ENCODE measurements around the gene FOXJ1.

The FOXJ1 gene

DNA sequence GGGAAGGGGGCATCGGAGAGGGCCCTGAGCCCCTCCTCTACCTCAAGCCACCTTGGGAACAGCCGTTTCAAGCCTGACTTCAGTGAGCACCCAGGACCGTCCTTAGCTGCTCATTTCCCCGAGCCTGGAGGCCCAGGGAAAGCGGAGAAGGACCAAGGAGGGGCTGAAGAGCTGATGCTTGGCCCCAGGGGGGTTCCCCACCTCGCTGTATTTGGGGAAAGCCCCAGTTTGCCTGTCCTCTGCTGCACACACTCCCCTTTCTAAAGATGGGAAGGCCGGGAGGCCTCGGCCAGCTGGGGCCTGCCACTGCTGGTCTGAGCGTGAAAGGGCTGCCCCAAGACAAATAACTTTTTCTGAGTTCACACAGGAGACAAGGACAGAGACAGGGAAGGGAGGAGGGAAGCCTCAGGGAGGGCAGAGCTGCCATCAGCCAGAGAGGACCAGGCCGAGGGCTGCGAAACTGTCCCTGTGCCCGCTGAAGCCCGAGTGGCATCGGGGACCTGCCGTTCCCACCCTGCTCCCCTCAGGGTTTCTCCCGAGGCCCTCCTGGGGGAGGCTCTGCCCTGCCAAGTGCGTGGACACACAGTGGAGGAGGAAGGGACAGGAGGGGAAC lies 50.4 kb downstream of the FOXJ1 start:
- no peaks in the 10 kb centered on the region for H3K27me3 ChIP-seq (ENCODE audit: insufficient read depth, poor library complexity, severe bottlenecking)
- no peak for DNase-seq (ENCODE audit: low read depth in 1 of 2, low spot score in 1 of 2)
- no peak overlapping the region for H3K4me3 ChIP-seq (replicated peaks; ENCODE audit: insufficient read depth, low read length)
- TF ChIP-seq, protein P1, sequence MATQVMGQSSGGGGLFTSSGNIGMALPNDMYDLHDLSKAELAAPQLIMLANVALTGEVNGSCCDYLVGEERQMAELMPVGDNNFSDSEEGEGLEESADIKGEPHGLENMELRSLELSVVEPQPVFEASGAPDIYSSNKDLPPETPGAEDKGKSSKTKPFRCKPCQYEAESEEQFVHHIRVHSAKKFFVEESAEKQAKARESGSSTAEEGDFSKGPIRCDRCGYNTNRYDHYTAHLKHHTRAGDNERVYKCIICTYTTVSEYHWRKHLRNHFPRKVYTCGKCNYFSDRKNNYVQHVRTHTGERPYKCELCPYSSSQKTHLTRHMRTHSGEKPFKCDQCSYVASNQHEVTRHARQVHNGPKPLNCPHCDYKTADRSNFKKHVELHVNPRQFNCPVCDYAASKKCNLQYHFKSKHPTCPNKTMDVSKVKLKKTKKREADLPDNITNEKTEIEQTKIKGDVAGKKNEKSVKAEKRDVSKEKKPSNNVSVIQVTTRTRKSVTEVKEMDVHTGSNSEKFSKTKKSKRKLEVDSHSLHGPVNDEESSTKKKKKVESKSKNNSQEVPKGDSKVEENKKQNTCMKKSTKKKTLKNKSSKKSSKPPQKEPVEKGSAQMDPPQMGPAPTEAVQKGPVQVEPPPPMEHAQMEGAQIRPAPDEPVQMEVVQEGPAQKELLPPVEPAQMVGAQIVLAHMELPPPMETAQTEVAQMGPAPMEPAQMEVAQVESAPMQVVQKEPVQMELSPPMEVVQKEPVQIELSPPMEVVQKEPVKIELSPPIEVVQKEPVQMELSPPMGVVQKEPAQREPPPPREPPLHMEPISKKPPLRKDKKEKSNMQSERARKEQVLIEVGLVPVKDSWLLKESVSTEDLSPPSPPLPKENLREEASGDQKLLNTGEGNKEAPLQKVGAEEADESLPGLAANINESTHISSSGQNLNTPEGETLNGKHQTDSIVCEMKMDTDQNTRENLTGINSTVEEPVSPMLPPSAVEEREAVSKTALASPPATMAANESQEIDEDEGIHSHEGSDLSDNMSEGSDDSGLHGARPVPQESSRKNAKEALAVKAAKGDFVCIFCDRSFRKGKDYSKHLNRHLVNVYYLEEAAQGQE (IDR thresholded peaks at IDR 0.05; ENCODE audit: insufficient replicate concordance, low read depth), result no peak
- no peak for TF ChIP-seq SPI1 (IDR thresholded peaks at IDR 0.05; ENCODE audit: borderline replicate concordance, low read depth)
- no peak for TF ChIP-seq CTCF (IDR thresholded peaks at IDR 0.05; ENCODE audit: insufficient read depth, low read length)
- H3K27ac ChIP-seq (replicated peaks), result no peak overlapping the region

DNA sequence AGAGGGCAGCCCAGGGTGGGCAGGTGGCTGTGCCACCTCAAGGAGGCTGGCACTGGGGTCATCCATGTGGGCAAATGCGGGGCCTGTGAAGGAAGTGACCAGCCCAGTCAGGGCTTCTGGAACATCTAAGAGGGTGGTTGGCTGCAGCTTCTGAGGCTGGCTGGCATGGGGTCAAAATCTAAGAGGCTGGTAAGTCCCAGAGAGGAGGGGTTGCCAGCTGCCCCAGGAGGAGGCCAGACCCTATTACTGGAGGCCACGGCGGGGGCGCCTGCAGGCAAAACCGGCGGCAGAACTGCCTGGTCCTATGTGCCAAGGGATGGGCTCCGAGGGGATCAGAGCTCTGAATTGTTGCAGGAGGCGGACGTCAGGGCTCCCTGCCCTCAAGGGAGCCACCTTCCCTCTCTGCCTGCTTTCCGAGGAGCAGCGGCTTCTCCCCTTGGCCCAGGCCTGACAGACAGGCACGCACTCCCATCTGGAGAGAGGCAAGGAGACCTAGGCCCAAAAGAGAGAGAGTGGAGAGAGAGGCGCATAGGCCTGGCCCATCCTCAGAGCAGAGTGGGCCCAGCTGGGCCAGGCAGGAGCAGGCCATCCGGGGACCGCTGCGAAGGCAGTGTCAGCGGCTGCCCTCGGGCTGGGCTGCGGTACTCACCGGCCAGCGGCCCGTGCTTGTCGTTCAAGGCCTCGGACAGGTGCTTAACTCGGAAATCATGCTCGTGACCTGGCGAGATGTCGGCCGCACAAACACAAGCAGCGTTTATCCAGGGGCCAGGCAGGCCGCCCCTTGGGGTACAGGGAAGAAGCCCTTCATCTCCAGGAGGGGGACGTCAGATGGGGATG lies 51.1 kb downstream of the FOXJ1 start:
- DNase-seq (ENCODE audit: low read depth in 1 of 2, low spot score in 1 of 2), result no peak
- Histone ChIP-seq H3K27ac (replicated peaks) (no peak overlapping the region), H3K4me3 (replicated peaks; ENCODE audit: insufficient read depth, low read length) (no peak overlapping the region), H3K27me3 (ENCODE audit: insufficient read depth, poor library complexity, severe bottlenecking) (no peaks in the 10 kb centered on the region)
- no peak for TF ChIP-seq GABPA (IDR thresholded peaks at IDR 0.05; ENCODE audit: low read depth)
- TF ChIP-seq, protein P1 (IDR thresholded peaks at IDR 0.05; ENCODE audit: insufficient replicate concordance, low read depth), result no peak
- no peak for TF ChIP-seq POLR2AphosphoS5 (IDR thresholded peaks at IDR 0.05; ENCODE audit: low read depth)
- no peak for TF ChIP-seq SPI1 (IDR thresholded peaks at IDR 0.05; ENCODE audit: borderline replicate concordance, low read depth)
- TF ChIP-seq CTCF (IDR thresholded peaks at IDR 0.05; ENCODE audit: insufficient read depth, low read length), result no peak

DNA sequence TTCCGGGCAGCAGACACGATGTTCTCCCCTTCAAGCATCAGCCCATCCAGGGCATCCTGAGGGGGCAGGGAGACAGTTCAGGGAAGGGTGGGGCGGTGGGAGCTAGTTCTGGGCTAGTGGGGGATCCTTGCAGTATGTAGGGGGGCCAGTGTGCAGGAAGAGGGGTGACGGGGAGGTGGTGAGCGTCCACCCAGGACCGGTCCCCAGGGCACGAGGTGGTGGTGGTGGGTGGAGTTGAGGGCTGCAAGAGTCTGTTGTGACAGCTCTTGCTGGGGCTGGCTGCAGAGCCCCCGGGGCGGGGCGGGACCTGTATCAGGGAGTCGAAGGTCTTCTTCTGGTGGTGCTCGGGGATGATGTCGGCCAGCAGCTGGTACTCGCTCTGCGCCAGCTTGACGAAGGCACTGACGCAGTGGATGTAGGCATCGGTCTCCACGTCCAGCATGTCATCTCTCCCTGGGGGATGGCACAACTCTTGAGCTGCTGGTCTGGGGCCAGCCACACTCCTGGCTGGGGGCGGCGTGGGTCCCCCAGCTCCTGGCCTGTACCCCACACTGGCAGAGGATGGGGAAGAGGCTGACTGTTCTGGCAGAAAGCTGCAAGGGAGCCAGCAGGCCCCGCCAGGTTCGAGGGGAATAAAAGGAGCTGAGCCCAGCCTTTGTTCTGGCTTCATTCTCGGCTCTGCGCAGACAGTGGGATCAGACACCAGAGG lies 52.0 kb downstream of the FOXJ1 start:
- no peak for DNase-seq (ENCODE audit: low read depth in 1 of 2, low spot score in 1 of 2)
- no peak overlapping the region for H3K27ac ChIP-seq (replicated peaks)
- no peaks in the 10 kb centered on the region for H3K27me3 ChIP-seq (ENCODE audit: insufficient read depth, poor library complexity, severe bottlenecking)
- no peak overlapping the region for H3K4me3 ChIP-seq (replicated peaks; ENCODE audit: insufficient read depth, low read length)
- TF ChIP-seq CTCF (IDR thresholded peaks at IDR 0.05; ENCODE audit: insufficient read depth, low read length) (no peak), GABPA (IDR thresholded peaks at IDR 0.05; ENCODE audit: low read depth) (no peak), SPI1 (IDR thresholded peaks at IDR 0.05; ENCODE audit: borderline replicate concordance, low read depth) (no peak), POLR2AphosphoS5 (IDR thresholded peaks at IDR 0.05; ENCODE audit: low read depth) (no peak)
- TF ChIP-seq, protein P1 (IDR thresholded peaks at IDR 0.05; ENCODE audit: insufficient replicate concordance, low read depth), result no peak

All from HL-60 (cell line).